Measurements from ENCODE around the gene PFKM.

PFKM gene

DNA sequence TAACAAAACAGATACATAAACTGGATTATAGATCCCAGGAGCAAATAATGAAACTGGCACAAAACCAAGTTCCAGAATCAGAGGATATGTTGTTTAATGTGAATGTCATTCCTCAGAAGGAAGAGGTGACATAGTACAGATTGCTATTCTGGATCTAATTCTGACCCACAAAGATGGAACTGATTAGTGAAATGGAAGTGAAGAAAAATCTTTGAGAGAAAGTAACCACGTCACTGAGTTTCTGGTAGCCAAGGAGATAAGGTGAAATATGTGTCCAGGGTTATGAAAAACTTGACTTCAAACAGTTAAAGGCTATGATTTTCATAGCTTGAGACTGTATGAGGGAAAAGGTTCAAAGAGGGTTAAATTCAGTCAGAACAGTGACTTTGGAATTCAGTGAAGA is 75.6 kb downstream of the PFKM start:
- TF ChIP-seq POLR2AphosphoS5 (IDR thresholded peaks at IDR 0.05; ENCODE audit: low read depth, low read length) = no peak
- TF ChIP-seq FOXP2 (optimal IDR thresholded peaks at IDR 0.05; ENCODE audit: borderline replicate concordance, extremely low read depth, extremely low read length, insufficient read depth) = no peak
- no peak for TF ChIP-seq TAF1 (IDR thresholded peaks at IDR 0.05; ENCODE audit: borderline replicate concordance, insufficient read depth, low read length)

Data from PFSK-1 (cell line).